Measurements from ENCODE around the gene MTCL1. TPM values are rescaled to one million over a fixed set of nuclear protein-coding genes. Genes with fewer than 3 reads are reported as not detected.

Gene MTCL1
- total RNA-seq, 1 experiment from 2014 or later: 22.7 TPM

- Histone ChIP-seq H3K36me3 (ENCODE audit: control insufficient read depth in 1 of 2, insufficient read depth in 2 of 2, low read length in 2 of 2) (no peaks in the 10 kb centered on the region), H3K9ac (ENCODE audit: low read length) (no peak overlapping the region), H2AFZ (ENCODE audit: low read depth, low read length, poor library complexity, severe bottlenecking) (no peak overlapping the region), H3K9me3 (ENCODE audit: control insufficient read depth in 1 of 2, insufficient read depth in 1 of 2, low read depth in 1 of 2, low read length in 2 of 2) (no peaks in the 10 kb centered on the region), H3K27me3 (ENCODE audit: insufficient read depth, low read length) (no peaks in the 10 kb centered on the region), H3K4me3 (replicated peaks in 1 of 2; ENCODE audit: low read depth in 1 of 2, low read length in 2 of 2) (no peak overlapping the region), H3K4me1 (ENCODE audit: control insufficient read depth in 1 of 2, insufficient read depth in 2 of 2, low read length in 2 of 2) (peaks cover 40 to 50% of the 10 kb centered on the region in 2 experiments), H3K27ac (ENCODE audit: low read depth, low read length) (peak overlapping the region; percentile 55; the same call in 1 of the 2 replicates), H3K4me2 (ENCODE audit: low read length) (peak overlapping the region; percentile 48), H3K79me2 (ENCODE audit: insufficient read depth, low read length) (no peaks in the 10 kb centered on the region), H4K20me1 (ENCODE audit: insufficient read depth) (no peaks in the 10 kb centered on the region), H3K9me2 (ENCODE audit: insufficient read depth) (no peaks in the 10 kb centered on the region)
- TF ChIP-seq SIN3A (IDR thresholded peaks at IDR 0.05; ENCODE audit: low read depth) (no peak), MAX (IDR thresholded peaks at IDR 0.05) (no peak), POLR2A (IDR thresholded peaks at IDR 0.05; ENCODE audit: borderline replicate concordance, extremely low read depth, insufficient read depth, insufficient read length) (no peak), ELF1 (IDR thresholded peaks at IDR 0.05; ENCODE audit: borderline replicate concordance, low read depth) (no peak), SP1 (IDR thresholded peaks at IDR 0.05; ENCODE audit: low read depth) (no peak), REST (IDR thresholded peaks at IDR 0.05; ENCODE audit: low read depth) (no peak), EGR1 (IDR thresholded peaks at IDR 0.05; ENCODE audit: low read depth) (no peak), FOSL1 (IDR thresholded peaks at IDR 0.05; ENCODE audit: low read depth) (no peak), CEBPB (IDR thresholded peaks at IDR 0.05; ENCODE audit: low read depth) (no peak), EZH2phosphoT487 (IDR thresholded peaks at IDR 0.05; ENCODE audit: borderline replicate concordance) (no peak), CBX3 (IDR thresholded peaks at IDR 0.05; ENCODE audit: low read depth) (no peak), SRF (IDR thresholded peaks at IDR 0.05; ENCODE audit: low read depth) (no peak), ZFX (IDR thresholded peaks at IDR 0.05) (no peak), RAD21 (IDR thresholded peaks at IDR 0.05; ENCODE audit: low read depth) (no peak), POLR2AphosphoS5 (IDR thresholded peaks at IDR 0.05; ENCODE audit: low read depth, low read length) (no peak)
- ATAC-seq: no peak
- intact Hi-C loops (cut with micrococcal nuclease): loop anchor here (10.0 kb wide), 1 partner anchor 99 kb away; no protein-coding TSS in a partner anchor
- no TSS peak for BruUV-seq (replicated peaks)
- CTCF ChIA-PET: no interaction called here
- RAD21 ChIA-PET (ENCODE audit: low non-redundant PET in 1 of 2, low total read pairs in 2 of 2, uncharacterized antibody in 2 of 2, unreplicated experiment in 2 of 2): no interaction called here
- no peak for DNase-seq (ENCODE audit: low read depth, low spot score)
- POLR2A ChIA-PET: no interaction called here
Measured at GRCh38 chr18:8793445-8794155, 88.2 kb downstream of the MTCL1 start.

Measured in HCT116 (cell line).